HG02852 (cell line): ENCODE measurements around the gene MAU2.

Experiments
- ATAC-seq: cut with Tn5 transposase; IDR thresholded peaks from one replicate; pipeline ENCODE4 v1.9.1; 2021; ENCODE audit warnings: mild to moderate bottlenecking, moderate library complexity; ENCODE audit not compliant: unreplicated experiment

The MAU2 gene

GRCh38 chr19:19320361-19321140, at the start of gene MAU2, which contains the start of gene SUGP1:
TSS of gene MAU2 (plus strand) at chr19:19320829. CDS start at chr19:19320860, 31 bp downstream.
TSS of gene SUGP1 (minus strand) at chr19:19320509. CDS start at chr19:19320496, 13 bp downstream.
- ATAC-seq = peak; percentile 90

- ATAC-seq = no peak
Observed at GRCh38 chr19:19271828-19272599, 48.6 kb upstream of the MAU2 start.

GRCh38 chr19:19274146-19274545, 46.5 kb upstream of the MAU2 start:
- no peak for ATAC-seq

GRCh38 chr19:19274716-19275565, 45.7 kb upstream of the MAU2 start:
- no peak for ATAC-seq

GRCh38 chr19:19276386-19276785, 44.2 kb upstream of the MAU2 start:
- ATAC-seq = no peak

- ATAC-seq = no peak
Observed at GRCh38 chr19:19276851-19277250, 43.8 kb upstream of the MAU2 start.

GRCh38 chr19:19278315-19278714, 42.3 kb upstream of the MAU2 start:
- no peak for ATAC-seq

- no peak for ATAC-seq
Observed at GRCh38 chr19:19279062-19279612, 41.5 kb upstream of the MAU2 start.

GRCh38 chr19:19279853-19280252, 40.8 kb upstream of the MAU2 start:
- ATAC-seq = no peak

- ATAC-seq = no peak
Observed at GRCh38 chr19:19280561-19280960, 40.1 kb upstream of the MAU2 start.

- no peak for ATAC-seq
Observed at GRCh38 chr19:19285686-19286085, 34.9 kb upstream of the MAU2 start.

- no peak for ATAC-seq
Observed at GRCh38 chr19:19292607-19293006, 28.0 kb upstream of the MAU2 start.

- ATAC-seq = no peak
Observed at GRCh38 chr19:19294914-19295313, 25.7 kb upstream of the MAU2 start.

GRCh38 chr19:19296953-19297689, 23.5 kb upstream of the MAU2 start:
- ATAC-seq = no peak

- no peak for ATAC-seq
Observed at GRCh38 chr19:19297759-19298158, 22.9 kb upstream of the MAU2 start.

GRCh38 chr19:19300613-19301012, 20.0 kb upstream of the MAU2 start:
- ATAC-seq = no peak

GRCh38 chr19:19303411-19303810, 17.2 kb upstream of the MAU2 start:
- no peak for ATAC-seq

GRCh38 chr19:19304186-19304965, 16.3 kb upstream of the MAU2 start:
- no peak for ATAC-seq

GRCh38 chr19:19305066-19305465, 15.6 kb upstream of the MAU2 start:
- no peak for ATAC-seq
